Gastrocnemius medialis (tissue), 4 donors: ENCODE measurements around the gene SCN7A. TPM values are rescaled to one million over a fixed set of nuclear protein-coding genes. Genes with fewer than 3 reads are reported as not detected.

Experiments
- ATAC-seq, 2 donors: fragments of 150-250 bp; one replicate each; pipeline ENCODE4 v1.9.1; 2016
- DNase-seq, 2 donors: peaks; one replicate each; pipeline ENCODE4 v3.0.0-alpha.2; 2019
- H3K27ac ChIP-seq, 4 donors: fragments of 200-600 bp; sonication (generic); 1 replicate in 1 of 4; 2 replicates in 3 of 4; pipeline ENCODE4 v1.5.1; 2016 to 2018; ENCODE audit warnings: mild to moderate bottlenecking in 2 of 4, moderate library complexity in 1 of 4
- H3K27me3 ChIP-seq, 3 donors: fragments of 200-600 bp; sonication (generic) in 2 of 3; 1 replicate in 1 of 3; 2 replicates in 2 of 3; pipeline versions ENCODE4 v1.5.1 to v1.6.0; 2016 to 2019; ENCODE audit warnings: mild to moderate bottlenecking in 1 of 3, moderate library complexity in 1 of 3
- H3K36me3 ChIP-seq, 2 donors: fragments of 200-600 bp; sonication (generic) in 1 of 2; one replicate each; pipeline ENCODE4 v1.5.1; 2017 to 2018
- H3K4me1 ChIP-seq, 2 donors: fragments of 200-600 bp; sonication (generic) in 1 of 2; one replicate each; pipeline ENCODE4 v1.5.1; 2016 to 2017; ENCODE audit warnings: mild to moderate bottlenecking in 2 of 2
- H3K4me3 ChIP-seq, 4 donors: fragments of 200-600 bp; sonication (generic) in 3 of 4; 1 replicate in 1 of 4; 2 replicates in 3 of 4; pipeline ENCODE4 v1.5.1; 2016 to 2019; ENCODE audit warnings: mild to moderate bottlenecking in 2 of 4
- H3K9me3 ChIP-seq, 3 donors: fragments of 200-600 bp; sonication (generic) in 2 of 3; 1 replicate in 1 of 3; 2 replicates in 2 of 3; pipeline ENCODE4 v1.5.1; 2016 to 2019
- POLR2A ChIP-seq, 2 donors: fragments of 450-650 bp; IDR thresholded peaks; one replicate each; pipeline ENCODE4 v1.6.1; 2017; ENCODE audit warnings: antibody characterized with exemption in 2 of 2, mild to moderate bottlenecking in 2 of 2, moderate library complexity in 2 of 2
- in situ Hi-C, 4 donors: fragments of 200-750 bp; cut with MboI; loops; one replicate each; pipeline versions ENCODE4 v1.15.0 to v1.8.0; 2017; ENCODE audit warnings: low sequenced_read_pairs in 4 of 4
- intact Hi-C: fragments of 100-400 bp; cut with DNase I; formaldehyde crosslinking; loops from one replicate; pipeline ENCODE4 v1.15.1; 2023; ENCODE audit warnings: low total_unique reads
- total RNA-seq, 4 donors: library from RNA; depleted of rRNA; stranded (reverse); fragments of >200 nt; gene quantifications; one replicate each; pipeline versions ENCODE4 v1.1.0 to v1.2.3, GENCODE V29; 2016
- TF ChIP-seq, protein P1 (sequence below), 5 experiments: fragments of 450-650 bp in 3 of 5; fragments of 200-600 bp in 2 of 5; sonication (generic) in 2 of 5; IDR thresholded peaks in 4 of 5; conservative IDR thresholded peaks in 1 of 5; 1 replicate in 4 of 5; 2 replicates in 1 of 5; pipeline ENCODE4 v1.5.1; 2016 to 2019; ENCODE audit warnings: antibody characterized with exemption in 5 of 5, mild to moderate bottlenecking in 3 of 5, moderate library complexity in 3 of 5

Gene SCN7A
- total RNA-seq, 4 donors from 2014 or later: 2.5 to 16.5 (median 5.2) TPM

DNA sequence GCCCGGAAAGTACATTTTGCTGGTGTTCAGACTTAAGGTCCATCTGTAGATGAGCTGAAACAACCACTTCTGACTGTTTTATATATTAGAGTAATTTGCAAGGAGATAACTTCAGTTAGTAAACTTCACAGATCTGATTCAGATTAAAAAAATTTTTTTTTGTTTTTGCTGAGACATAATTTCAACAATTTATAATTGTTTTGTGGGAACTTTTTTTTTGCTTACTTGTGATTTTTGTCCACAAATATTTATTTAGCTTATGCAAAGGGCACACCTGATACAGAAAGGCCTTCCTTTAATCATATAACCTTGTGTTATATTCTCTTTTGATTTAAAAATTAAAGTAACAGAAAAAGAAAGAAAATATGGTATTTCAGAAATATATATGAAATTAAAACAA lies 108.7 kb downstream of the SCN7A start:
- Histone ChIP-seq H3K36me3 (no peaks in the 10 kb centered on the region), H3K9me3 (no peaks in the 10 kb centered on the region), H3K4me1 (no peaks in the 10 kb centered on the region), H3K4me3 (no peak overlapping the region), H3K27me3 (no peaks in the 10 kb centered on the region), H3K27ac (no peak overlapping the region)
- no peak for ATAC-seq
- in situ Hi-C loops (no loop called here), intact Hi-C loops (no loop called here)
- DNase-seq: no peak
- no peak for TF ChIP-seq POLR2A (IDR thresholded peaks at IDR 0.05)
- TF ChIP-seq, protein P1, sequence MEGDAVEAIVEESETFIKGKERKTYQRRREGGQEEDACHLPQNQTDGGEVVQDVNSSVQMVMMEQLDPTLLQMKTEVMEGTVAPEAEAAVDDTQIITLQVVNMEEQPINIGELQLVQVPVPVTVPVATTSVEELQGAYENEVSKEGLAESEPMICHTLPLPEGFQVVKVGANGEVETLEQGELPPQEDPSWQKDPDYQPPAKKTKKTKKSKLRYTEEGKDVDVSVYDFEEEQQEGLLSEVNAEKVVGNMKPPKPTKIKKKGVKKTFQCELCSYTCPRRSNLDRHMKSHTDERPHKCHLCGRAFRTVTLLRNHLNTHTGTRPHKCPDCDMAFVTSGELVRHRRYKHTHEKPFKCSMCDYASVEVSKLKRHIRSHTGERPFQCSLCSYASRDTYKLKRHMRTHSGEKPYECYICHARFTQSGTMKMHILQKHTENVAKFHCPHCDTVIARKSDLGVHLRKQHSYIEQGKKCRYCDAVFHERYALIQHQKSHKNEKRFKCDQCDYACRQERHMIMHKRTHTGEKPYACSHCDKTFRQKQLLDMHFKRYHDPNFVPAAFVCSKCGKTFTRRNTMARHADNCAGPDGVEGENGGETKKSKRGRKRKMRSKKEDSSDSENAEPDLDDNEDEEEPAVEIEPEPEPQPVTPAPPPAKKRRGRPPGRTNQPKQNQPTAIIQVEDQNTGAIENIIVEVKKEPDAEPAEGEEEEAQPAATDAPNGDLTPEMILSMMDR (IDR thresholded peaks at IDR 0.05 in 4 of 5, conservative IDR thresholded peaks at IDR 0.05 in 1 of 5): no peak

DNA sequence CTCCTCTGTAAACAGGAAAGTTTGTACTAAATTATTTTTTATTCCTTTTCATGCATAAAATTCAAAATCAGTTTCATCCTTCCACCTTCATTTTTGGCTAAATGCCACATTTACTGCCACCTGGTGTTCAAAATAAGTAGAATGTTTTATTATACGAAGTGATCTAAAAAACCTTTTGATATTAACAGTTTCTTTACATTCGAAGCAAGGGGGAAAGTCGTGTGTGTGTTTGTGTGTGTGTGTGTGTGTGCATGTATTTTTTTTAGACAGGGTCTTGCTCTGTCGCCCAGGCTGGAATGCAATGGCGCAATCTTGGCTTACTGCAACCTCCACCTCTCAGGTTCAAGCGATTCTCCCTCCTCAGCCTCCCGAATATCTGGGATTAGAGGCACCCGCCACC lies 109.3 kb downstream of the SCN7A start:
- no peaks in the 10 kb centered on the region for H3K4me1 ChIP-seq
- ATAC-seq (no peak), DNase-seq (no peak)
- in situ Hi-C loops: no loop called here
- no peak overlapping the region for H3K4me3 ChIP-seq
- TF ChIP-seq, protein P1 (IDR thresholded peaks at IDR 0.05 in 4 of 5, conservative IDR thresholded peaks at IDR 0.05 in 1 of 5): peak; percentile 9 to 45 (median 36)
- TF ChIP-seq POLR2A (IDR thresholded peaks at IDR 0.05): no peak
- intact Hi-C loops: no loop called here
- H3K9me3 ChIP-seq: no peaks in the 10 kb centered on the region
- no peaks in the 10 kb centered on the region for H3K36me3 ChIP-seq
- no peak overlapping the region for H3K27ac ChIP-seq
- no peaks in the 10 kb centered on the region for H3K27me3 ChIP-seq

DNA sequence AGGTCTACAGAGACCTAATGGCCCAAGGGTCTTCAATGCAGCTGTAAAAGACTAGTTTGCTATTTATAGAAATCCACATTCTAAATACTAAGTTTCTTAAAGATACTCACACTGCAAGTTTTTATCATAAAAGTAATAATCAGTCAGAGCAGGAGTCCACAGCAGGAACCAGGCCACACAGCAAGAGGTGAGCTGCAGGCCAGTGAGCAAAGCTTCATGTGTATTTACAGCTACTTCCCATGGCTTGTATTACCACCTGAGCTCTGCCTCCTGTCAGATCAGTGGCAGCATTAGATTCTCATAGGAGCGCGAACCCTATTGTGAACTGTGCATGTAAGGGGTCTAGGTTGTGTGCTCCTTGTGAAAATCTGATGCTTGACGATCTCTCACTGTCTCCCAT lies 111.6 kb downstream of the SCN7A start:
- TF ChIP-seq POLR2A (IDR thresholded peaks at IDR 0.05): no peak
- TF ChIP-seq, protein P1 (IDR thresholded peaks at IDR 0.05 in 4 of 5, conservative IDR thresholded peaks at IDR 0.05 in 1 of 5): no peak
- intact Hi-C loops: no loop called here

DNA sequence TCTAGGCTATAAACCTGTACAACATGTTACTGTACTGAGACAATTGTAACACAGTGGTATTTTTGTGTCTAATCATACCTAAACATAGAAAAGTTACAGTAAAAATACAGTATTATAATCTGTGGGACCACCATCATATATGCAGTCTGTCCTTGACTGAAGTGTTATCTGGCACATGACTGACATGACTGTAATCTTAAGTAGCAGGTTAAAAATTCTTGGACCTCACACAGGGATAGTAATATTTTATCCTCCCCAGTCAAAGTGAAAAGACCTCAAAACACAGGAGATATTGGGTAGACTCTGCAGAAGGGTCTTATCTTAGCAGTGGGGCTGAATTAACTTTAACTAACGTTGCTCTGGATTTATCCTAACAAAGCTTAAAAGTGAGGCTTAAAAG lies 113.4 kb downstream of the SCN7A start:
- DNase-seq (no peak), ATAC-seq (no peak)
- H3K4me1 ChIP-seq: peaks cover 0 to 8% of the 10 kb centered on the region in 2 donors
- H3K27ac ChIP-seq: no peak overlapping the region
- in situ Hi-C loops: no loop called here
- H3K4me3 ChIP-seq: no peak overlapping the region
- no peaks in the 10 kb centered on the region for H3K9me3 ChIP-seq
- intact Hi-C loops: no loop called here
- no peak for TF ChIP-seq POLR2A (IDR thresholded peaks at IDR 0.05)
- TF ChIP-seq, protein P1 (IDR thresholded peaks at IDR 0.05 in 4 of 5, conservative IDR thresholded peaks at IDR 0.05 in 1 of 5): no peak
- H3K36me3 ChIP-seq: no peaks in the 10 kb centered on the region
- H3K27me3 ChIP-seq: no peaks in the 10 kb centered on the region

More for the DNA sequence above, 111.6 kb downstream of the SCN7A start:
- no peak overlapping the region for H3K27ac ChIP-seq
- no peak overlapping the region for H3K4me3 ChIP-seq
- DNase-seq: no peak
- H3K9me3 ChIP-seq: no peaks in the 10 kb centered on the region
- in situ Hi-C loops: no loop called here
- no peaks in the 10 kb centered on the region for H3K27me3 ChIP-seq
- no peak for ATAC-seq
- no peaks in the 10 kb centered on the region for H3K36me3 ChIP-seq
- no peaks in the 10 kb centered on the region for H3K4me1 ChIP-seq

DNA sequence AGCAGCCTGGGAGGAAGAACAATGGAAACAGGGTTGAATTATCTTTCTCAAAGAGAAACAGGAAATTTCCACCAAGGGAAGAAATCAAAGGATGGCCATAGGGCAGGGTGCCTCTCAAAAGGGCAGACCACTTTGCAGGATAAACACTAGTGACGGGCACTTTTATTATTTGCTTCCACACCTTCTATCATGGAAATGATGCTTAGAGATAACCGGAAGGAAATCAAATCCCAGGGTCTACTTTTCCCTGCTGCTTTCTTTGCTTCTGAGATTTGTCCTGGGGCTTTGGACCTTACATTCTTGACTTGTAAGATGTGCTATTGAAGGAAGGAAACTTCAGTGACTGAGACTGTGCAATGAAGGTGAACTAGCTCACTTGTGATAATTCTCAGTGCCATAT lies 117.2 kb downstream of the SCN7A start:
- ATAC-seq (no peak), DNase-seq (no peak)
- Histone ChIP-seq H3K4me3 (peak overlapping the region in 1 of 4 donors; percentile 60), H3K27ac (no peak overlapping the region), H3K36me3 (no peaks in the 10 kb centered on the region), H3K9me3 (no peaks in the 10 kb centered on the region), H3K27me3 (no peaks in the 10 kb centered on the region), H3K4me1 (peaks cover 7 to 16% of the 10 kb centered on the region in 2 donors)
- intact Hi-C loops (no loop called here), in situ Hi-C loops (no loop called here)
- TF ChIP-seq, protein P1 (IDR thresholded peaks at IDR 0.05 in 4 of 5, conservative IDR thresholded peaks at IDR 0.05 in 1 of 5): no peak
- no peak for TF ChIP-seq POLR2A (IDR thresholded peaks at IDR 0.05)
